SH-SY5Y (cell line): ENCODE measurements around the gene ZNRF1.

Source experiments
- GATA2 ChIP-seq: IDR thresholded peaks from 2 replicates; pipeline ENCODE4 v1.6.1; 2011; ENCODE audit warnings: mild to moderate bottlenecking, low read depth, low read length
- GATA3 ChIP-seq: IDR thresholded peaks from 2 replicates; pipeline ENCODE4 v1.6.1; 2011; ENCODE audit warnings: low read depth, mild to moderate bottlenecking, low read length, moderate library complexity

DNA sequence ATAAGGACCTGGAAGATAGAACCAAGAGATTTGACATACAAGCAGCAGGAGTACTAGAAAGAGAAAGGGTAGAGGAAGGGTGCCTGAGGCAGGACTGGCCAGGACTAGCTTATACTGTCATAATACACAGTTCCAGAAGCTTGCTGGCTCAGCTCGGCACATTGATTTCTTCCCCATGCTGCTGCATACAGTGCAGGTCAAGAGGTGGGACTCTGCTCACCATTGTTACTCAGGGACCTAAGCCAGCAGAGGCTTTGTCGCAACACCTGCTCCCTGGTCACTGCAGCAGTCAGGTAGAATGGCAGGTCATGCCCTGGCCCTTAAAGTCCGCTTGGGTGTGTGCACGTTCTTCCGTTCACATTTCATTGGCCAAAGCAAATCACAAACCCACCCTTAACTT is 85.0 kb downstream of the ZNRF1 start:
- TF ChIP-seq GATA2 (no peak), GATA3 (no peak)
